ENCODE results near the gene PIK3R2.
A peak's percentile ranks its signal among the peaks of the same experiment; 100 is the strongest.
"Not testable (repeated sequence)": the region's sequence is repeated elsewhere in the genome, so short reads cannot be mapped to it uniquely, and the experiment has no call there.

PIK3R2 gene

GRCh38 chr19:18204394-18205199 lies 51.6 kb downstream of the PIK3R2 start:
- DNase-seq: no peak

- peak; percentile 78 for DNase-seq
These were observed 52.4 kb downstream of the PIK3R2 start for GRCh38 chr19:18205200-18205892.

GRCh38 chr19:18206018-18206417 lies 53.1 kb downstream of the PIK3R2 start:
- DNase-seq: no peak

GRCh38 chr19:18208098-18208951 lies 55.4 kb downstream of the PIK3R2 start:
- DNase-seq: peak; percentile 71

- DNase-seq: not testable (repeated sequence)
These were observed 56.9 kb downstream of the PIK3R2 start for GRCh38 chr19:18209912-18210311.

- DNase-seq: no peak
These were observed 58.7 kb downstream of the PIK3R2 start for GRCh38 chr19:18211683-18212082.

GRCh38 chr19:18214779-18215433 lies 61.9 kb downstream of the PIK3R2 start:
- peak; percentile 17 for DNase-seq

GRCh38 chr19:18216789-18217188 lies 63.8 kb downstream of the PIK3R2 start:
- no peak for DNase-seq

GRCh38 chr19:18218159-18218558 lies 65.2 kb downstream of the PIK3R2 start:
- DNase-seq: no peak

GRCh38 chr19:18218600-18218999 lies 65.6 kb downstream of the PIK3R2 start:
- DNase-seq: no peak

All from fibroblast of skin of scalp (primary cell).